T47D (cell line): ENCODE results near the gene SYNGAP1.
"Not testable (repeated sequence)": the region's sequence is repeated elsewhere in the genome, so short reads cannot be mapped to it uniquely, and the experiment has no call there.

ENCODE experiments used
- DNase-seq, 2 experiments: peaks; one replicate each; pipeline versions ENCODE4 v3.0.0 to v3.0.0-alpha.2; 2011 to 2012; ENCODE audit warnings: low read depth in 1 of 2, low spot score in 1 of 2
- JUND ChIP-seq: IDR thresholded peaks from 2 replicates; pipeline ENCODE4 v1.6.1; 2012; ENCODE audit warnings: low read depth
- in situ Hi-C: cut with HindIII; loops from 2 replicates; pipeline ENCODE4 v1.10.0; 2016; ENCODE audit warnings: low sequenced_read_pairs, low pct_unique_long_range_greater_than_20kb

SYNGAP1 gene

DNA sequence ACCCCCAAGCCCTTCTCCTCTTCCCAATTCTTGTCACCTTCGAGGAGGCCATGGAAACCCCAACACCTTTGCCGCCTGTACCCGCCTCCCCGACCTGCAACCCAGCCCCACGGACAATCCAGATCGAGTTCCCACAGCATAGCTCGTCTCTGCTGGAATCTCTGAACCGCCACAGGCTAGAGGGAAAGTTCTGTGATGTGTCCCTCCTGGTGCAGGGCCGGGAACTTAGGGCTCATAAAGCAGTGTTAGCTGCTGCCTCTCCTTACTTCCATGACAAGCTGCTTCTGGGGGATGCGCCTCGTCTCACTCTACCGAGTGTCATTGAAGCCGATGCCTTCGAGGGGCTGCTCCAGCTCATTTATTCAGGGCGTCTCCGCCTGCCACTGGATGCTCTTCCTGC, 35.2 kb downstream of the SYNGAP1 start:
- TF ChIP-seq JUND: no peak
- in situ Hi-C loops: no loop called here
- DNase-seq: no peak

GRCh38 chr6:33456156-33456555, 36.3 kb downstream of the SYNGAP1 start:
- in situ Hi-C loops: no loop called here
- no peak for DNase-seq
- TF ChIP-seq JUND: no peak

DNA sequence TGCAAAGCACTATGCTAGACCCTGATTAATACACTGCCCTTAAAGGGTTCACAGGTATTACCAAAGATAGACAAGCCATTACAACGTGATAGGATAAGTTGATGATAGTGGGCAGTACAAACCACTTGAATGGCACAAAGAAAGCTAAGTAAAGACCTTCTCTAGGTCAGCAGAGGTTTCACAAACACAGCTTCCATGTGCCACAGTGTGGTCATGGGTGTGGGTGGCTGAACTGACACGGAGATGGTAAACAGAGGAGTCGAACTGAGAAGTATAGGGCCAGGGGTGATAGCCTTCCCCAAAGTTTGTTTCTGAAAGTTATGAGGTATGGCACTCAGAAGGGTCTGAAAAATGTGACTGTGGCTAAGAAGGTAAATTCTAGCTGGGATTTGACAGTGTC, 38.8 kb downstream of the SYNGAP1 start:
- no peak for DNase-seq
- no peak for TF ChIP-seq JUND
- in situ Hi-C loops: no loop called here

DNA sequence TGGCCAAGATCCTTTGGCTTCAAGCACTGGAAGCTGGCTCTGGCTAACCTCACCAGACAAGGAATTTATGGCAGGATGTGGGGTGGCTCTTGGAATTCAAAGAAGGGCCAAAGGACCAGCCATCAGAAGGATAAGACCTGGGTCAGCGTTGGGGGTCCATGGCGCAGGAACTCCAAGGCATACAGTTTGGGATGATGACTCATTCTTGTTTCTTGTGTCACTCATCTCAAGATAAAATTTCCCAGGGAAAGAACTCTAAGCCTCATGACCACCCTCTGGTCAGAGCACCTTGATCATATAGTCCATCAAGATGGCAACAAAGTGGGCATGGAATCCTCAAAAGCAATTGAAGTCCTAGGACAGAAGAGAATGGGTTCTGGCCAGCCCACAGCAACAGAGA, 39.4 kb downstream of the SYNGAP1 start:
- no peak for DNase-seq
- no peak for TF ChIP-seq JUND
- in situ Hi-C loops: no loop called here

- TF ChIP-seq JUND: no peak
- in situ Hi-C loops: no loop called here
These were observed 46.3 kb downstream of the SYNGAP1 start for GRCh38 chr6:33466075-33466735.

GRCh38 chr6:33467091-33467490, 47.2 kb downstream of the SYNGAP1 start:
- TF ChIP-seq JUND: no peak
- in situ Hi-C loops: no loop called here
- no peak for DNase-seq

More at GRCh38 chr6:33466075-33466735, 46.3 kb downstream of the SYNGAP1 start:
- DNase-seq: no peak

DNA sequence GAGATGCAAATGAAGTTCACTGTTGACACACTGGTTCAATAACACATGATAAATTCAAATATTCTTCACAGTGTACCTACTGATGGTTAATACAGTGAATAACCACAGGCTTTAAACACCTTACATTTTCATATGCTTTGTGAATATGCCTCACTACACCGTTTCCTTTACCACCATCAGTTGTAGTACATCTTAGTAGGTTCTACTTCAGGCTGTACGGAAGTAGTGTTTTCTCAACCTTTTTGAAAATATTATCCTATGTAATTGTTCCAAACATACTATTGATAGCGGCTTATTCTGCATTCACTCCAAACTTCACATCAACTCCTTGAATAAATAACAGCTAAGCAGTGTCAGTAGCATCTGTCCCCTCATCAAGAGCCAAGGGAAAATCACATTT, 49.8 kb downstream of the SYNGAP1 start:
- in situ Hi-C loops: no loop called here
- no peak for DNase-seq
- no peak for TF ChIP-seq JUND

DNA sequence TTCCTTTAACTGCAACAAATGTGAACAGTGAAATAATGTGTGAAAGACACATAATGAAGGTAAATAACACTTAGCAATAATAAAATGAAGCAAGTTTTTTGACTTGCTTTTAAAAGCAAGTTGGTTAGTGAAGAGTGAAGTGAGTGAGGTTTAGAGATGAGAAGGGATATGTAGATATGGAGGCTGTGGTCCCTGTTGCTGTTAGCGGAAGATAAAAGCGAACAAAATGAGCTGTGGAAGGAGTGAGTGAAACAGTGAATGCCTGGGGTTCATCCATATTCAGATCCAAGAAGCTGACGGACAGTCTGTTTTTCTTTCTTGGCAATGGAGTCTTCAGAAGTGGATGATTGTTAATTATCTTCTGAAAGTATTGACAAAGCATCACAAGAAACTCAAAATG, 58.0 kb downstream of the SYNGAP1 start:
- no peak for DNase-seq
- no peak for TF ChIP-seq JUND
- in situ Hi-C loops: no loop called here

GRCh38 chr6:33481192-33481591, 61.3 kb downstream of the SYNGAP1 start:
- DNase-seq: no peak
- TF ChIP-seq JUND: no peak
- in situ Hi-C loops: no loop called here

GRCh38 chr6:33482620-33483019, 62.8 kb downstream of the SYNGAP1 start:
- in situ Hi-C loops, DNase-seq: not testable (repeated sequence)

DNA sequence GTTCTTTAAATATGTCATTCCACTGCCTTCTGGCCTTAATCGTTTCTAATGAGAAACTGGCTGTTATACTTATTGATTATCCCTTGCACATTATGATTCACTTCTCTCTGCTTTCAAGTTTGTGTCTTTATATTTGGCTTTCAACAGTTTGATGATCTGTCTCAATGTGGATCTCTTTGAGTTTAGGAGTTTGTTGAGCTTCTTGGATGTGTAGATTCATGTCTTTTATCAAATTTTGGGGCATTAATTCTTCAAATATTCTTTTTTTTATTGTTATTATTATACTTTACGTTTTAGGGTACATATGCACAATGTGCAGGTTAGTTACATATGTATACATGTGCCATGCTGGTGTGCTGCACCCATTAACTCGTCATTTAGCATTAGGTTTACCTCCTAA, 63.8 kb downstream of the SYNGAP1 start:
- in situ Hi-C loops: no loop called here
- DNase-seq: no peak
- TF ChIP-seq JUND: no peak

DNA sequence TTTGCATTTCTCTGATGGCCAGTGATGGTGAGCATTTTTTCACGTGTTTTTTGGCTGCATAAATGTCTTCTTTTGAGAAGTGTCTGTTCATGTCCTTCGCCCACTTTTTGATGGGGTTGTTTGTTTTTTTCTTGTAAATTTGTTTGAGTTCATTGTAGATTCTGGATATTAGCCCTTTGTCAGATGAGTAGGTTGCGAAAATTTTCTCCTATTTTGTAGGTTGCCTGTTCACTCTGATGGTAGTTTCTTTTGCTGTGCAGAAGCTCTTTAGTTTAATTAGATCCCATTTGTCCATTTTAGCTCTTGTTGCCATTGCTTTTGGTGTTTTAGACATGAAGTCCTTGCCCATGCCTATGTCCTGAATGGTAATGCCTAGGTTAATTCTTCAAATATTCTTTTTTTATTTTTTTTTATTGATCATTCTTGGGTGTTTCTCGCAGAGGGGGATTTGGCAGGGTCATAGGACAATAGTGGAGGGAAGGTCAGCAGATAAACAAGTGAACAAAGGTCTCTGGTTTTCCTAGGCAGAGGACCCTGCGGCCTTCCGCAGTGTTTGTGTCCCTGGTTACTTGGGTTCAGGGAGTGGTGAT, 64.9 kb downstream of the SYNGAP1 start:
- DNase-seq, in situ Hi-C loops: not testable (repeated sequence)

DNA sequence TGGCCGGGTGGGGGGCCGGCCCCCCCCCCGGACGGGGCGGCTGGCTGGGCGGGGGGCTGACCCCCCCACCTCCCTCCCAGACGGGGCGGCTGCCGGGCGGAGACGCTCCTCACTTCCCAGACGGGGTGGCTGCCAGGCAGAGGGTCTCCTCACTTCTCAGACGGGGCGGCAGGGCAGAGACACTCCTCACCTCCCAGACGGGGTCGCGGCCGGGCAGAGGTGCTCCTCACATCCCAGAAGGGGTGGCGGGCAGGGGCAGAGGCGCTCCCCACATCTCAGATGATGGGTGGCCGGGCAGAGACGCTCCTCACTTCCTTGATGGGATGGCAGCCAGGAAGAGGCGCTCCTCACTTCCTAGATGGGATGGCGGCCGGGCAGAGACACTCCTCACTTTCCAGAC, 65.8 kb downstream of the SYNGAP1 start:
- in situ Hi-C loops, DNase-seq: not testable (repeated sequence)

DNA sequence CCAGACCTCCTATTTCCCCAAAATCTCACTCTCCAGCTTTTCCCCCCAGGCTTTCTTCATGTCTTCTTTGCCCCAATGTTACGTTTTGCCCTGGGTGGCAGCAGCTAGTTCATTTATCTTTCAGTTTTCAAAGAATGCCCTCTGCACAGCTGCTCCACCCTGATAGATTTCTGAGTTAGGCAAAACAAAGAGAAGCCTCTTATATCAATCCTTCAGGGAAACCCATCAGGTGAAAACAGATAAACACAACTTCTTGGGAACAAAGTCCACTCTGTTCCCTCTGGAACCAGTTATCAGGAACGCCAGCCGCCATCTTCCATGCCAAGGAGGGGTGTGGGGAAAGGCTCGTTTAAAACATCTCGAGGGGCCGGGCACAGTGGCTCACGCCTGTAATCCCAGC, 68.5 kb downstream of the SYNGAP1 start:
- TF ChIP-seq JUND: no peak
- DNase-seq: no peak
- in situ Hi-C loops: no loop called here
